T-cell (primary cell): ENCODE measurements around the gene CACNA1G. TPM values are rescaled to one million over a fixed set of nuclear protein-coding genes. Genes with fewer than 3 reads are reported as not detected.

ENCODE experiments used
- ATAC-seq, 4 experiments: fragments of 200-7000 bp in 3 of 4; fragments of 150-1000 bp in 1 of 4; cut with Tn5 transposase; replicated peaks in 1 of 4; 1 replicate in 3 of 4; 2 replicates in 1 of 4; pipeline ENCODE4 v1.10.0; 2021; ENCODE audit warnings: moderate library complexity in 3 of 4, mild to moderate bottlenecking in 2 of 4, moderate number of reproducible peaks in 1 of 4
- CTCF ChIA-PET, 2 donors: fragments of 300-600 bp; sonication (Branson Sonifier 250); formaldehyde crosslinking; loops; one replicate each; lab custom pipeline; 2022; ENCODE audit warnings: antibody characterized with exemption in 2 of 2; lab: Charles Lee
- POLR2A ChIA-PET, 2 donors: fragments of 300-600 bp; sonication (Branson Sonifier 250); formaldehyde crosslinking; loops; one replicate each; lab custom pipeline; 2022; ENCODE audit warnings: antibody characterized with exemption in 2 of 2; lab: Charles Lee
- DNase-seq, 35 experiments: peaks; one replicate each; pipeline versions ENCODE4 v3.0.0 to v3.0.0-alpha.2; 2013 to 2023
- H3K27ac ChIP-seq: one replicate; pipeline ENCODE4 v1.5.1; 2013; ENCODE audit warnings: low read length
- H3K27me3 ChIP-seq, 2 experiments: replicated peaks in 1 of 2; 1 replicate in 1 of 2; 2 replicates in 1 of 2; pipeline versions ENCODE4 v1.6.1 to v1.7.0; 2013; ENCODE audit warnings: low read length in 1 of 2, mixed read lengths in 1 of 2; ENCODE audit not compliant: control insufficient read depth in 2 of 2, insufficient read depth in 2 of 2; ENCODE audit errors: extremely low read depth in 1 of 2
- H3K36me3 ChIP-seq, 2 donors: 1 replicate in 1 of 2; 2 replicates in 1 of 2; pipeline versions ENCODE4 v1.6.1 to v1.7.0; 2013; ENCODE audit warnings: low read length in 1 of 2; ENCODE audit not compliant: control insufficient read depth in 2 of 2, insufficient read depth in 1 of 2; ENCODE audit errors: extremely low read depth in 1 of 2
- H3K4me1 ChIP-seq, 2 experiments: 1 replicate in 1 of 2; 2 replicates in 1 of 2; pipeline versions ENCODE4 v1.6.1 to v1.7.0; 2013; ENCODE audit warnings: low read length in 2 of 2, mixed read lengths in 1 of 2; ENCODE audit not compliant: insufficient read depth in 2 of 2, control insufficient read depth in 1 of 2; ENCODE audit errors: extremely low read depth in 1 of 2
- H3K4me3 ChIP-seq, 2 donors: 1 replicate in 1 of 2; 2 replicates in 1 of 2; pipeline versions ENCODE4 v1.5.1 to v1.7.0; 2013; ENCODE audit warnings: mild to moderate bottlenecking in 2 of 2, low read length in 1 of 2, moderate library complexity in 1 of 2; ENCODE audit not compliant: control insufficient read depth in 1 of 2; ENCODE audit errors: extremely low read depth in 1 of 2
- H3K9me3 ChIP-seq: 2 replicates; pipeline ENCODE4 v1.7.0; 2013
- H3K27ac Mint-ChIP-seq, 2 donors: one replicate each; pipeline ENCODE4 v1.8.0; 2020 to 2021; ENCODE audit warnings: mild to moderate bottlenecking in 2 of 2, mixed read lengths in 2 of 2
- H3K27me3 Mint-ChIP-seq, 2 donors: one replicate each; pipeline ENCODE4 v1.8.0; 2021 to 2022; ENCODE audit warnings: mixed read lengths in 2 of 2
- H3K36me3 Mint-ChIP-seq: one replicate; pipeline ENCODE4 v1.8.0; 2021; ENCODE audit warnings: mixed read lengths
- H3K4me1 Mint-ChIP-seq, 3 donors: one replicate each; pipeline ENCODE4 v1.8.0; 2020 to 2022; ENCODE audit warnings: mixed read lengths in 3 of 3, mild to moderate bottlenecking in 1 of 3
- H3K4me3 Mint-ChIP-seq, 3 donors: one replicate each; pipeline ENCODE4 v1.8.0; 2020 to 2022; ENCODE audit warnings: mild to moderate bottlenecking in 3 of 3, mixed read lengths in 3 of 3, moderate library complexity in 3 of 3
- H3K9me3 Mint-ChIP-seq, 3 donors: one replicate each; pipeline ENCODE4 v1.8.0; 2020 to 2022; ENCODE audit warnings: mixed read lengths in 3 of 3
- WGBS: methylation state at CpG from one replicate; pipeline ENCODE4 v1.1.5; 2013; ENCODE audit warnings: missing lambda C conversion rate; ENCODE audit not compliant: insufficient coverage; 5-methylcytosine and 5-hydroxymethylcytosine counted together
- total RNA-seq, 35 experiments: library from RNA in 6 of 35; stranded (reverse) in 6 of 35; fragments of 120-200 nt in 1 of 35; gene quantifications; one replicate each; pipeline versions ENCODE4 v1.2.1 to v1.2.4 and lab custom pipeline; 2013 to 2026

The CACNA1G gene
- total RNA-seq, 5 donors from 2014 or later (not counting 1 experiment from before 2014, with no cell fraction given) = not detected

GRCh38 chr17:50590946-50591737 lies 30.6 kb downstream of the CACNA1G start:
- H3K27ac ChIP-seq = no peak overlapping the region
- H3K27me3 Mint-ChIP-seq = peaks cover 3 to 4% of the 10 kb centered on the region in 2 donors
- no peaks in the 10 kb centered on the region for H3K36me3 Mint-ChIP-seq
- H3K27me3 ChIP-seq = peaks cover 0 to 44% of the 10 kb centered on the region in 2 experiments
- H3K9me3 Mint-ChIP-seq = no peaks in the 10 kb centered on the region
- DNase-seq (no peak), ATAC-seq (no peak)
- no peaks in the 10 kb centered on the region for H3K9me3 ChIP-seq
- no peak overlapping the region for H3K27ac Mint-ChIP-seq
- H3K4me3 ChIP-seq = no peak overlapping the region
- POLR2A ChIA-PET = no interaction called here
- no peaks in the 10 kb centered on the region for H3K36me3 ChIP-seq
- CTCF ChIA-PET = no interaction called here
- no peak overlapping the region for H3K4me3 Mint-ChIP-seq
- no peaks in the 10 kb centered on the region for H3K4me1 ChIP-seq
- H3K4me1 Mint-ChIP-seq = no peaks in the 10 kb centered on the region
- 96% methylated on average over 18 of the region's 24 CpGs for WGBS

- ATAC-seq (no peak), DNase-seq (no peak)
- no peaks in the 10 kb centered on the region for H3K36me3 ChIP-seq
- Mint-ChIP-seq H3K4me3 (no peak overlapping the region), H3K36me3 (no peaks in the 10 kb centered on the region), H3K9me3 (no peaks in the 10 kb centered on the region), H3K27me3 (peaks cover 3 to 4% of the 10 kb centered on the region in 2 donors), H3K4me1 (no peaks in the 10 kb centered on the region), H3K27ac (no peak overlapping the region)
- peaks cover 0 to 43% of the 10 kb centered on the region in 2 experiments for H3K27me3 ChIP-seq
- H3K4me3 ChIP-seq = no peak overlapping the region
- no peaks in the 10 kb centered on the region for H3K9me3 ChIP-seq
- H3K27ac ChIP-seq = no peak overlapping the region
- no peaks in the 10 kb centered on the region for H3K4me1 ChIP-seq
- ChIA-PET CTCF (no interaction called here), POLR2A (no interaction called here)
- 43% methylated on average over 4 of the region's 10 CpGs for WGBS
These were observed 32.8 kb downstream of the CACNA1G start for GRCh38 chr17:50593321-50593720.

- Mint-ChIP-seq H3K27ac (no peak overlapping the region), H3K9me3 (no peaks in the 10 kb centered on the region), H3K4me3 (no peak overlapping the region), H3K36me3 (no peaks in the 10 kb centered on the region), H3K27me3 (peaks cover 3 to 4% of the 10 kb centered on the region in 2 donors), H3K4me1 (no peaks in the 10 kb centered on the region)
- Histone ChIP-seq H3K27me3 (peaks cover 0 to 40% of the 10 kb centered on the region in 2 experiments), H3K36me3 (no peaks in the 10 kb centered on the region), H3K4me1 (no peaks in the 10 kb centered on the region), H3K4me3 (no peak overlapping the region), H3K27ac (no peak overlapping the region), H3K9me3 (no peaks in the 10 kb centered on the region)
- no peak for ATAC-seq
- no peak for DNase-seq
- ChIA-PET POLR2A (no interaction called here), CTCF (no interaction called here)
- WGBS = 86% methylated on average over 1 of the region's 11 CpGs
These were observed 33.8 kb downstream of the CACNA1G start for GRCh38 chr17:50594128-50594823.

- H3K9me3 Mint-ChIP-seq = no peaks in the 10 kb centered on the region
- no peaks in the 10 kb centered on the region for H3K4me1 Mint-ChIP-seq
These were observed 34.4 kb downstream of the CACNA1G start for GRCh38 chr17:50594892-50595291.

GRCh38 chr17:50596191-50597037 lies 35.9 kb downstream of the CACNA1G start:
- POLR2A ChIA-PET = no interaction called here
- H3K9me3 Mint-ChIP-seq = no peaks in the 10 kb centered on the region
- CTCF ChIA-PET = no interaction called here
- Histone ChIP-seq H3K36me3 (no peaks in the 10 kb centered on the region), H3K4me3 (no peak overlapping the region), H3K27ac (no peak overlapping the region), H3K9me3 (no peaks in the 10 kb centered on the region), H3K27me3 (peaks cover 0 to 44% of the 10 kb centered on the region in 2 experiments), H3K4me1 (no peaks in the 10 kb centered on the region)
- no peaks in the 10 kb centered on the region for H3K36me3 Mint-ChIP-seq
- peaks cover 3 to 4% of the 10 kb centered on the region in 2 donors for H3K27me3 Mint-ChIP-seq
- DNase-seq (no peak), ATAC-seq (no peak)
- WGBS = 82% methylated on average over 22 of the region's 34 CpGs
- H3K27ac Mint-ChIP-seq = no peak overlapping the region
- no peak overlapping the region for H3K4me3 Mint-ChIP-seq
- no peaks in the 10 kb centered on the region for H3K4me1 Mint-ChIP-seq

More at GRCh38 chr17:50594892-50595291, 34.4 kb downstream of the CACNA1G start:
- ChIA-PET POLR2A (no interaction called here), CTCF (no interaction called here)
- no peak overlapping the region for H3K27ac ChIP-seq
- H3K27me3 ChIP-seq = peaks cover 0 to 42% of the 10 kb centered on the region in 2 experiments
- H3K9me3 ChIP-seq = no peaks in the 10 kb centered on the region
- no peaks in the 10 kb centered on the region for H3K4me1 ChIP-seq
- H3K27ac Mint-ChIP-seq = no peak overlapping the region
- peaks cover 3 to 4% of the 10 kb centered on the region in 2 donors for H3K27me3 Mint-ChIP-seq
- DNase-seq = no peak
- no peaks in the 10 kb centered on the region for H3K36me3 Mint-ChIP-seq
- ATAC-seq = no peak
- WGBS = 92% methylated on average over 10 of the region's 21 CpGs
- H3K36me3 ChIP-seq = no peaks in the 10 kb centered on the region
- no peak overlapping the region for H3K4me3 ChIP-seq
- H3K4me3 Mint-ChIP-seq = no peak overlapping the region

GRCh38 chr17:50598487-50598886 lies 38.0 kb downstream of the CACNA1G start:
- H3K36me3 ChIP-seq = no peaks in the 10 kb centered on the region
- H3K4me3 Mint-ChIP-seq = no peak overlapping the region
- WGBS = no CpG with 5 or more reads among the region's 5 CpGs
- POLR2A ChIA-PET = no interaction called here
- H3K27ac ChIP-seq = no peak overlapping the region
- peaks cover 0 to 45% of the 10 kb centered on the region in 2 experiments for H3K27me3 ChIP-seq
- no peak for DNase-seq
- no peaks in the 10 kb centered on the region for H3K36me3 Mint-ChIP-seq
- no peaks in the 10 kb centered on the region for H3K4me1 Mint-ChIP-seq
- no peak overlapping the region for H3K4me3 ChIP-seq
- H3K9me3 ChIP-seq = no peaks in the 10 kb centered on the region
- ATAC-seq = no peak
- CTCF ChIA-PET = no interaction called here
- H3K27me3 Mint-ChIP-seq = peaks cover 4 to 15% of the 10 kb centered on the region in 2 donors
- H3K27ac Mint-ChIP-seq = no peak overlapping the region
- H3K4me1 ChIP-seq = no peaks in the 10 kb centered on the region
- no peaks in the 10 kb centered on the region for H3K9me3 Mint-ChIP-seq
